ENCODE results near the gene MMD.
"Not testable (repeated sequence)": the region's sequence is repeated elsewhere in the genome, so short reads cannot be mapped to it uniquely, and the experiment has no call there.

DNA sequence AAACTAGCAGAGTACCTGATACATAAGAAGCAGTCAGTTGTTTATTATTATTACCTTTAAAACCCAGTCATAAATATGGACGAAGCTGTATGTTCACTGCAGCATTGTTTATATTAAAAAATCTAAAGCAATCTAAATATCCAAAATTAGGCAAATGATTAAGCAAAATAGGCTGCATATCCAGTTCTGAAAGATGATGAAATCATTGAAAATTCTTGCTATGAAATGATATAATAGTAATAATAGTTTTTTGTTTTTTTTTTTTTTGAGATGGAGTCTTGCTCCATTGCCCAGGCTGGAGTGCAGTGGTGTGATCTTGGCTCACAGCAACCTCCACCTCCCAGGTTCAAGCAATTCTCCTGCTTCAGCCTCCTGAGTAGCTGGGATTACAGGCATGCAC lies 31.9 kb downstream of the MMD start:
- TF ChIP-seq POLR2A (IDR thresholded peaks at IDR 0.05; ENCODE audit: low read length); GATA1 (IDR thresholded peaks at IDR 0.05; ENCODE audit: low read depth, low read length): not testable (repeated sequence)
